GM12878 (cell line): ENCODE data around the gene SPDYC. TPM values are rescaled to one million over a fixed set of nuclear protein-coding genes. Genes with fewer than 3 reads are reported as not detected.
A peak's percentile ranks its signal among the peaks of the same experiment; 100 is the strongest.

Experiments
- ATAC-seq: fragments of 200-7000 bp; cut with Tn5 transposase; 3 replicates; pipeline ENCODE4 v1.9.1; 2020; ENCODE audit warnings: mild to moderate bottlenecking, moderate library complexity
- Bru-seq: library from RNA; stranded (reverse); fragments of 400-500 nt; gene quantifications from one replicate; lab custom pipeline; 2021; lab: Mats Ljungman, UMichigan
- BruChase-seq, 2 experiments: library from RNA; stranded (reverse); fragments of 400-500 nt; gene quantifications; one replicate each; lab custom pipeline; 2021; lab: Mats Ljungman, UMichigan
- BruUV-seq: library from RNA; stranded (reverse); fragments of 400-500 nt; replicated peaks from 2 replicates; lab custom pipeline; 2021; lab: Mats Ljungman, UMichigan
- CTCF ChIA-PET: fragments of 300-600 bp; sonication (Branson Sonifier 250); formaldehyde crosslinking; extraction: SDS; loops from one replicate; lab custom pipeline; 2021; ENCODE audit warnings: inconsistent platforms; lab: Yijun Ruan, JAX
- POLR2A ChIA-PET: fragments of 350-600 bp; formaldehyde crosslinking; extraction: SDS; loops from one replicate; lab custom pipeline; 2021; ENCODE audit warnings: inconsistent platforms; lab: Charles Lee
- RAD21 ChIA-PET: fragments of 300-600 bp; sonication (Branson Sonifier 250); formaldehyde crosslinking; loops from one replicate; lab custom pipeline; 2023; ENCODE audit warnings: antibody characterized with exemption; ENCODE audit not compliant: unreplicated experiment; lab: Charles Lee
- SMC1A ChIA-PET: fragments of 300-600 bp; sonication (Branson Sonifier 250); formaldehyde crosslinking; loops from one replicate; lab custom pipeline; 2023; ENCODE audit not compliant: unreplicated experiment, uncharacterized antibody; lab: Charles Lee
- DNase-seq: peaks from one replicate; pipeline ENCODE4 v3.0.0-alpha.2; 2011; ENCODE audit warnings: low read depth, low spot score
- FAIRE-seq: peaks from 3 replicates; lab custom pipeline; 2011; peaks lifted over from hg19 to GRCh38; lab: Jason Lieb, UNC
- H2AFZ ChIP-seq: 2 replicates; pipeline ENCODE4 v1.6.0; 2011; ENCODE audit warnings: low read depth, low read length, control low read depth; ENCODE audit not compliant: control insufficient read depth
- H3K27ac ChIP-seq: 2 replicates; pipeline ENCODE4 v1.5.1; 2011; ENCODE audit warnings: control low read depth; ENCODE audit not compliant: control insufficient read depth, insufficient read depth
- H3K27me3 ChIP-seq, 2 experiments: replicated peaks in 1 of 2; 2 replicates each; pipeline versions ENCODE4 v1.6.0 to v1.6.1; 2011; ENCODE audit warnings: low read length in 1 of 2; ENCODE audit not compliant: control insufficient read depth in 2 of 2, insufficient read depth in 2 of 2
- H3K36me3 ChIP-seq, 2 experiments: 2 replicates each; pipeline ENCODE4 v1.5.1; 2011; ENCODE audit warnings: low read length in 1 of 2; ENCODE audit not compliant: control insufficient read depth in 2 of 2, insufficient read depth in 2 of 2
- H3K4me1 ChIP-seq: 2 replicates; pipeline ENCODE4 v1.6.1; 2011; ENCODE audit warnings: mild to moderate bottlenecking, low read length, moderate library complexity, mixed read lengths; ENCODE audit not compliant: control insufficient read depth, insufficient read depth
- H3K4me2 ChIP-seq: 2 replicates; pipeline ENCODE4 v1.6.0; 2011; ENCODE audit warnings: control low read depth; ENCODE audit not compliant: control insufficient read depth, insufficient read depth
- H3K4me3 ChIP-seq: fragments of 200-600 bp; sonication (generic); 2 replicates; pipeline ENCODE4 v1.5.1; 2016
- H3K79me2 ChIP-seq: 2 replicates; pipeline ENCODE4 v1.6.0; 2011; ENCODE audit warnings: low read length; ENCODE audit not compliant: control insufficient read depth, insufficient read depth
- H3K9ac ChIP-seq: 2 replicates; pipeline ENCODE4 v1.8.0; 2011; ENCODE audit warnings: low read length, control low read depth, mixed read lengths; ENCODE audit not compliant: control insufficient read depth, insufficient read depth
- H3K9me3 ChIP-seq: replicated peaks from 3 replicates; pipeline ENCODE4 v1.5.1; 2011; ENCODE audit warnings: mild to moderate bottlenecking, low read length; ENCODE audit not compliant: control insufficient read depth, insufficient read depth
- H4K20me1 ChIP-seq: 2 replicates; pipeline ENCODE4 v1.6.0; 2011; ENCODE audit not compliant: control insufficient read depth, insufficient read depth
- BHLHE40 ChIP-seq, 2 experiments: fragments of 450-650 bp in 1 of 2; IDR thresholded peaks; 2 replicates each; pipeline ENCODE4 v1.6.1; 2011 to 2017; ENCODE audit warnings: low read depth in 2 of 2, borderline replicate concordance in 1 of 2, improper control_type of control experiment in 1 of 2, low read length in 1 of 2, mild to moderate bottlenecking in 1 of 2
- CREB1 ChIP-seq: IDR thresholded peaks from 2 replicates; pipeline ENCODE4 v1.6.1; 2012; ENCODE audit warnings: low read depth, mild to moderate bottlenecking, inconsistent platforms
- EZH2 ChIP-seq: IDR thresholded peaks from 2 replicates; pipeline ENCODE4 v1.6.1; 2012; ENCODE audit warnings: low read depth, mild to moderate bottlenecking, control low read depth, inconsistent platforms, low read length, borderline replicate concordance; ENCODE audit not compliant: control insufficient read depth
- KLF5 ChIP-seq: fragments of 450-650 bp; IDR thresholded peaks from 2 replicates; pipeline ENCODE4 v1.6.1; 2014; ENCODE audit warnings: mild to moderate bottlenecking; ENCODE audit not compliant: partially characterized antibody
- POLR2AphosphoS5 ChIP-seq: IDR thresholded peaks from 2 replicates; pipeline ENCODE4 v1.6.1; 2011; ENCODE audit warnings: mild to moderate bottlenecking, low read length, inconsistent platforms
- RUNX3 ChIP-seq: IDR thresholded peaks from 2 replicates; pipeline ENCODE4 v1.6.1; 2012; ENCODE audit warnings: low read length, inconsistent platforms
- WGBS: methylation state at CpG from one replicate; pipeline ENCODE4 v1.1.6; 2016; ENCODE audit warnings: low lambda C conversion rate; ENCODE audit not compliant: insufficient replicate concordance, insufficient coverage; ENCODE audit errors: missing lambda C conversion rate; 5-methylcytosine and 5-hydroxymethylcytosine counted together
- in situ Hi-C: fragments of 300-500 bp; cut with MboI; formaldehyde crosslinking; loops from 9 replicates; pipeline ENCODE4 v1.14.3; 2018; ENCODE audit warnings: mixed read lengths
- intact Hi-C: fragments of 100-400 bp; cut with micrococcal nuclease; formaldehyde crosslinking; loops from one replicate; pipeline ENCODE4 v1.14.2; 2022; ENCODE audit not compliant: unreplicated experiment
- long read RNA-seq, 2 experiments: library from polyadenylated mRNA; unstranded; transcript quantifications; one replicate each; pipeline ENCODE4 v2.0.0, GENCODE V29; 2019 to 2020
- polyA minus RNA-seq, 3 experiments: library from RNA; depleted of rRNA, polyadenylated mRNA; stranded (reverse); fragments of >200 nt; gene quantifications; 2 replicates each; pipeline ENCODE4 v1.2.3, GENCODE V29; 2011
- polyA plus RNA-seq, 11 experiments: library from polyadenylated mRNA; depleted of rRNA in 4 of 11; unstranded in 6 of 11; stranded (reverse) in 5 of 11; fragments of >200 nt; fragmentation: Nextera tagmentation in 4 of 11; fragmentation: Illumina TruSeq in 1 of 11; extraction: Ambion mirVana in 4 of 11; extraction: Trizol in 1 of 11; gene quantifications; 1 replicate in 1 of 11; 2 replicates in 10 of 11; pipeline versions ENCODE4 v1.2.1 to v1.2.3, GENCODE V29; 2011 to 2016; ENCODE audit warnings: inconsistent platforms in 2 of 11, missing spikeins in 2 of 11, low read depth in 1 of 11
- total RNA-seq, 4 experiments: library from RNA; depleted of rRNA in 3 of 4; stranded (reverse); fragments of >200 nt in 3 of 4; fragmentation: Illumina TruSeq in 1 of 4; extraction: Trizol in 1 of 4; gene quantifications; 2 replicates each; pipeline versions ENCODE4 v1.2.1 to v1.2.3, GENCODE V29; 2013 to 2021

Gene SPDYC, protein sequence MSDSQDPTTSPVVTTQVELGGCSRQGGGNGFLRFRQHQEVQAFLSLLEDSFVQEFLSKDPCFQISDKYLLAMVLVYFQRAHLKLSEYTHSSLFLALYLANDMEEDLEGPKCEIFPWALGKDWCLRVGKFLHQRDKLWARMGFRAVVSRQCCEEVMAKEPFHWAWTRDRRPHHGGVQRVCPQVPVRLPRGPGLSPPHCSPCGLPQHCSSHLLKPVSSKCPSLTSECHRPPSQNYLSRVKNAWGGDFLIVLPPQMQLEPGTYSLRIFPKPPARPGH
- not detected in 2 replicates for total RNA-seq (2013; cell fraction: nucleolus; rRNA removed)
- total RNA-seq (2014; rRNA removed) (not detected in 2 replicates), total RNA-seq (2014; rRNA removed; fragmentation: Illumina TruSeq; extraction: Trizol) (not detected in 2 replicates), total RNA-seq (2021) (not detected in 2 replicates), polyA plus RNA-seq (2011; rRNA removed) (not detected in 2 replicates), polyA plus RNA-seq (2014; fragmentation: Illumina TruSeq; extraction: Trizol) (not detected in 2 replicates), polyA plus RNA-seq (2014; fragmentation: Nextera tagmentation; extraction: Ambion mirVana) (not detected), polyA plus RNA-seq (2014; rRNA removed) (not detected in 2 replicates), polyA plus RNA-seq (2016; fragmentation: Nextera tagmentation; extraction: Ambion mirVana) (not detected), polyA minus RNA-seq (2011; rRNA and poly(A)+ RNA removed) (not detected in 2 replicates), Bru-seq, nascent RNA (not detected), BruChase-seq, experiment 1, labeled RNA remaining after a 6-hour chase (not detected), BruChase-seq, experiment 2, labeled RNA remaining after a 2-hour chase (not detected)
- not detected for polyA plus RNA-seq (2011; ENCODE audit: low read depth)
- polyA plus RNA-seq (2011; cell fraction: cytosol; rRNA removed): not detected in 2 replicates
- not detected in 2 replicates for polyA plus RNA-seq (2011; cell fraction: nucleus; rRNA removed)
- not detected in 2 replicates for polyA plus RNA-seq (2012)
- polyA minus RNA-seq (2011; cell fraction: cytosol; rRNA and poly(A)+ RNA removed): not detected in 2 replicates
- not detected in 2 replicates for polyA minus RNA-seq (2011; cell fraction: nucleus; rRNA and poly(A)+ RNA removed)
- long read RNA-seq, experiment 1: 0 reads
- long read RNA-seq, experiment 2: 0 reads

DNA sequence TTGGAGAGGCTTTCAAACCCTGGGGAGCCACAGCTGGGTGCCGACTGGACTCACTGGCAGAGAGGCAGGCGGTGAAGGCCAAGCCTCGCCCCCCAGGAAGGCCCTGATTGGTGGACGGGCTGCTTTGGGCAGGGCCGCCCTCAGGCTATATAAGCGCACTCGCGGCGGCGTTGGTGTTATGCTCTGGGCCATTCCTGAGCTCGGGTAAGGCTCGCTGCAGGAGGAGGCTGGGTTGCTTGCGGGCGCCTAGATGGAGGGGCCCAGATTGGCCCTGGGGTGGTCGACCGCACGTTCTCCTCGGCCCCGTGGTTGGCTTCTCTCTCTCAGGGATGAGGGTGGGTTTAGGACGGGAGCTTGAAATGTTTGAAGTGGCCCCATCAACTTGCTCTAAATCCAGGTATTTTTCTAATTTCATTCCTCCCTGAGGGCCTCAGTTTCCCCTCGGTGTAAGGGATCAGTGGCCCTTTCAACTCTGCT is at the start of gene SPDYC:
Gene SPDYC, plus strand, starts transcription at position 176 of the 477 bp plus-strand sequence. CDS start 1,125 bp downstream, outside the sequence.
- peak within 1 kb of the TSS; percentile 98 for H2AFZ ChIP-seq
- SMC1A ChIA-PET: interaction anchor here (1.6 kb wide), 1 partner anchor 10 kb away, joined by 4 read pairs; no protein-coding TSS in a partner anchor
- no peaks in the 10 kb centered on the region for H3K36me3 ChIP-seq
- peaks cover 6% of the 10 kb centered on the region for H3K4me1 ChIP-seq
- no peak for DNase-seq
- peak within 1 kb of the TSS; percentile 16 for H3K27ac ChIP-seq
- no peaks in the 10 kb centered on the region for H3K27me3 ChIP-seq
- intact Hi-C loops: no loop called here
- H3K9me3 ChIP-seq: no peaks in the 10 kb centered on the region
- no peak for TF ChIP-seq EZH2
- no peak for TF ChIP-seq BHLHE40 (IDR thresholded peaks at IDR 0.05; ENCODE audit: borderline replicate concordance in 1 of 2, low read depth in 2 of 2, low read length in 1 of 2)
- no peak for TF ChIP-seq RUNX3
- TF ChIP-seq CREB1: no peak
- no peak for TF ChIP-seq POLR2AphosphoS5
- TF ChIP-seq KLF5: no peak
- TF ChIP-seq, all 136 proteins: peak for 0
- Histone ChIP-seq H4K20me1 (no peaks in the 10 kb centered on the region), H3K79me2 (no peaks in the 10 kb centered on the region), H3K9ac (peak within 1 kb of the TSS; percentile 26; the same call in 1 of the 2 replicates), H3K4me3 (no peak within 1 kb of the TSS), H3K4me2 (no peak within 1 kb of the TSS)
- CTCF ChIA-PET: interaction anchor here (0.9 kb wide), 1 partner anchor 33 kb away, joined by 3 read pairs; no protein-coding TSS in a partner anchor
- RAD21 ChIA-PET: no interaction called here
- no TSS peak for BruUV-seq
- in situ Hi-C loops: no loop called here
- WGBS: 93% methylated on average over 21 of the region's 21 CpGs
- FAIRE-seq (no peak), ATAC-seq (no peak)
- POLR2A ChIA-PET: no interaction called here
